GM18507 (cell line): ENCODE results near the gene CHCHD5.

ENCODE experiments used
- DNase-seq: peaks from one replicate; pipeline ENCODE4 v3.0.0; 2011; ENCODE audit warnings: low read depth; ENCODE audit not compliant: insufficient read length; ENCODE audit errors: extremely low spot score
- FAIRE-seq: peaks from 2 replicates; lab custom pipeline; 2011; peaks lifted over from hg19 to GRCh38; lab: Jason Lieb, UNC

The CHCHD5 gene

DNA sequence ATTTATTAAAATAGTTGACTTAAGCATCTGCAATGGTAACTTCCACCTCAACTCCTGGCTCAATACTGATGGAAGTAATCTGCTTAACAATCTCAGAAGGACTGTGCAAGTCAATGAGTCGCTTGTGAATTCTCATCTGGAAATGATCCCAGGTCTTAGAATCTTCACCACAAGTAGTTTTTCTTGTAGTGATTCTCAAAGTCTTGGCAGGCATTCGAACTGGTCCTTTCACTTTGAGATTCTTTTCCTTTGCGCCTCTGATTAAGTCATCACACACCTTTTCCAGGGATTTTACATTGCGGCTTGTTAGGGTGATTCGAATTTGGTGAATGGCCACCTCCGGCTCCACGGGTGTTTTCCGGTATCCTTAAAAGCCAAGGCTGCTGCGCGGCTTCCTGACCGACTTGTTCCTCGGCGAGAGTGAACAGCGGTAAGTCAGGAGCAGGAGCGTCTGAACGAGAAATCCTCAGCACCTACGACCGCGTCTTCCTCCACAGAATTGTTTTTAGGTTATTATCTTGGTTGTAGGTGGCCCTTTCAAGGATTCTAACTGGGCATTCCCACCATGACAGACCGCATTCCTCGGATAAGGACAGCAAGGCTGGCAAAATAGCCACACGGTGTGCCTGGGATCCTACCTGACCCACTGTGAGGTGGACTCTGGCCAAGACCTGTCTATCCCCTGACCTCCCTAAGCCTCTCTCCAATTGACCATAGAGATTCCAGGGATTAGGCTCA lies 37.5 kb downstream of the CHCHD5 start:
- DNase-seq, result no peak
- FAIRE-seq, result no peak

DNA sequence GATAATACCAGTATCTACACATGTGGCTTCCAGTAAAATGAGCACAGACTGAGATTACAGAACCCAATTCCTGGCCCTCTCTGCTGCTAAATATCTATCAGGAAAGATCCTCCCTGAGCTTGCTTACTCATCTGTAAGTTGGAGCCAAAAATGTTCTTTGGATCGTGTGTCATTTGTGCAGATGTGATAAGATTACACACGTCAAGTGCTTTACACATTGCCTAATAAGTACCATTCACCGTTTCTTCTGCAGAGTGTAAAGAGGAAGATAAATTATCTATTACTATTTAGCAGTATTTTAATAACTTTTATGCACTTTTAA lies 38.1 kb downstream of the CHCHD5 start:
- FAIRE-seq, result no peak
- no peak for DNase-seq

DNA sequence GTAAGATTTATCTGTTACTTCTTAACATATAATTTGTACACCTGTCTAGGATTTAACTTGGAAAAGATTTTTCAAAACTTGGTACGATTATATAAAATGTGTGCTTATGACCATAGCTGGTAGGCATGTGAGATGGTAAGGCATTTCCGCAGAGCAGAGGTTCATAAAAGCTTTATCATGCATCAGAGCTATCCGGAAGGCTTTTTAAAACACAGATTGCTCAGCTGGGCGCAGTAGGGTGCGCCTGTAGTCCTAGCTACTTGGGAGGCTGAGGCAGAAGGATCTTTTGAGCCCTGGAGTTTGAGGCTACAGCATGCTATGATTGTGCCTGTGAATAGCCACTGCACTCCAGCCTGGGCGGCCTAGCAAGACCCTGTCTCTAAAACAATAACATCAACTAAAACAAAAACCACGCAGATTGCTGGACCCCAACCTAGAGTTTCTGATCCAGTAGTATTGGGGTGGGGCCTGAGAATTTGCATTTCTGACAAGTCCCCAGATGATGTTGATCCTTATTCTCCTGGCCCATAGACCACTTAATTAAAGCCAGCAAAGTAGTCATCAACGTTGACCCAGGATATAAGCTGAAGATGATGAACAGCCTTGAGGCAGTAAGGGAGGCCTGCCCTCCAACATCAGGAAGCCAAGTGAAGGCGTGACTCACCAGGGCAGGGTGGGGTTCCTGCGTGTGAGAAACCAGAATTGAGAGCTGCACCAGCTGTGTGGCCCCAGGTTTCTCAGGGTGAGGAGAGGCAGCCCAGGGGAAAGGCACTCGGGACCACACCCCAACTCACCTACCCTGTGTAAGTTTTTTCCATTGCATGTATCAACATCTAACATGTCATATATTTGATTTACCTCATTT lies 39.7 kb downstream of the CHCHD5 start:
- no peak for DNase-seq
- no peak for FAIRE-seq

DNA sequence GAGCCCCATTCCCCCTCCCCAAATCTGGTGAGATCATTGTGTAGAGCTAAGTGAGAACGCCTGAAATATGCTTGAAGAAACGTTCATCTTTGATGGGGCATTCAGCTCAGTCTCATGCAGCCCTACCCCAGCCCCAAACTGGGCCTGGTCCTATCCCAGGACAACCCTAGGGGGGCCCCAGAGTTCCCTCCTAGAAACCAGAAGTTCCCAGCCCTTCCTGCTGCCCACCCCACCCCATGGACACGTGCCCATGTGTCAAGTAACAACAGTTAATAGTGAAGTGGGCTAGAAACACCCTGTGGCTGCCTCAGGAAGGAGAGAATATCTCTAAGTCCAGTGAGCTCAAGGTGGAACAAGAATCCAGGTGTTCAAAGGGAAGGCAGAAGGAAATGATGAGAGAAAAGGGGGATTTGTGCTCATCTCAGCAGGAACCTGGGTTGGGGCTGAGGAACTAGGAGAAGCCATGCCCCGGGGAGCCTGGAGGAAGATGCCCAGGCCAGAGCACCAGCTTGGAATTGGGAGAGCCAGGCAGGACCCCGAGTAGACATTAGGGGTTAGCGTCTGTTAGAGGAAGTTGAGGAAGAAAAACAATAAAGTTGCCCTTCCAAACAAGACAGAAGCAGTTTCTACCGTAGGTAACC lies 41.2 kb downstream of the CHCHD5 start:
- no peak for DNase-seq
- no peak for FAIRE-seq

DNA sequence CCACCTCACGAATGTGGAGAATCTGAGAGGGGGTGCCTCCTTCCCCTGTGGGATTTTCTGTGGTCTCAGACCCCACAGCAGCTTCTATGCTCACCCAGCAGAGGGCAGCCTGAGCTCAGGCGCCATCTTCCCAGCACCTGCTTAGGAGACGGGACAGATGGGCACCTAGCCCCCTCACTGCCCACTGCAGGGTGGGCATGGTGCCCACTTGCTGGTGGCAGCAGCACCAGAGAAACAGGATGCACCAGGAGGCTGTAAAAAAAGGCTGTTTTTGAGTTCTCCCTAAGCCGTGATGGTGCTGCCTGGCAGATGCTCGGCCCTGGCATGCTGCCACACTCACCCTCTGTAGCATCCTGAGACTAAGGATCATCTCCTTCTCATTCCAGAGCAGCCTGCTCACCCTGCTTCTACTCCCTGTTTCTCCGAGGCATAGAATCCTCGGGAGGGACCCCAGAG lies 42.2 kb downstream of the CHCHD5 start:
- DNase-seq, result peak; percentile 38
- FAIRE-seq, result peak; percentile 24

DNA sequence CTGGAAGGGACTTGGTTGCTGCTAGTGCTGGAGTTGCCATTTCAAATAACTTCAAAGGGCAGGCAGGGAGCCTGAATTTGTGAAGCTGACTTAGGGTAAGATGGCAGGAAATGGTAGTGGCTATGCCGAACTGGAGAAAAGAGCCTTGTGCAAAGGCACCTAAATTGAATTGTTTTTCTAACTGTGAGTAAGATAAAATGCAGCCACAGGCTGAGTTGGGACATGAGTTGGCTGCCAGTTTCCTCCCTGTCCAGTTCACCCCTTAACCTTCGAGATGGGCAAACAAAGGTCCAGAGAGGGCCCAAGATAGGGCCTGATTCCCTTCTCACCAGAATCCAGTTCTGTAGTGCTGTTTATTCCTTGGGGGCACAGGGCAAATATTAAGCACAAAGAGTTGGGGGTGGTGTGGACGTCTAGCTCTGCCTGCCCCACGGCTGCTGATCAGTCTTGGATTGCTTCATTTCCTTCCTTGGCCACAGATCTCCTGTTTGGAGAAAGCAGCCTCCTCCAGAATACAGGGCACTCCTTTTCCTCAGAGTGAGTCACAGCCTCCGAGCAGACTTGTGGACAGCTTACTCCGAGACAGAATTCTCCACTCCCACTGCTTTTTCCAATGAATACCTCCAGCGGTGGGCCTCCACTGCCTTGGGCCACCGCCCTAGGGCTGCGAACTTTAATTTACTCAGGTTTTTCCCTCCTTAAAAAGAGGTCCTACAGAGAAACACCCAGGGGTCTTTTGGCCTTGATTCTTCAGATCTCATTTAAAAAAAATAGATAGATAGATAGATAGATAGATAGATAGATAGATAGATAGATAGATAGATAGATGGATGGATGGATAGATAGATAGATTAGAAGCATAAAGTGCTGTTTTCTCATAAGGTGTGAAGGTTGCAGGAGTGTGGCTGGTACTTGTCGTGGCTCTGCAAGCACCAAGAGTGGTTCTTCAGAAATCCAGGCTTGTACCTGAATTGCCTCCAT lies 42.9 kb downstream of the CHCHD5 start:
- FAIRE-seq, result no peak

DNA sequence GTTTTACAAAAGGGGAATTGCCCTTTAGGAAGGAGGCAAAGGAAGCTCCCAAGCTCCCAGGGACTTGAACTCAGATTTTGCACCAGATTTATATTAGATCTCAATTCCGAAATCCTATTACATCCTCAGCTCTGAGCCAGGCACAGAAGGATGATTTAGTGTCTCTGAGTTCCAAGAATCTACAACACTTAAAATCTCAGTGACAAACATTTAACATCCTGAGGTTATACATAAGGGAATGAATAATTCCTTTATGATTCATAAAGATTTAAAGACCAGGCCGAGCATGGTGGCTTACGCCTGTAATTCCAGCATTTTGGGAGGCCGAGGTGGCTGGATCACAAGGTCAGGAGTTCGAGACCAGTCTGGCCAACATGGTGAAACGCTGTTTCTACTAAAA lies 44.8 kb downstream of the CHCHD5 start:
- DNase-seq (no peak), FAIRE-seq (no peak)

More for the DNA sequence above, 42.9 kb downstream of the CHCHD5 start:
- DNase-seq, result no peak

DNA sequence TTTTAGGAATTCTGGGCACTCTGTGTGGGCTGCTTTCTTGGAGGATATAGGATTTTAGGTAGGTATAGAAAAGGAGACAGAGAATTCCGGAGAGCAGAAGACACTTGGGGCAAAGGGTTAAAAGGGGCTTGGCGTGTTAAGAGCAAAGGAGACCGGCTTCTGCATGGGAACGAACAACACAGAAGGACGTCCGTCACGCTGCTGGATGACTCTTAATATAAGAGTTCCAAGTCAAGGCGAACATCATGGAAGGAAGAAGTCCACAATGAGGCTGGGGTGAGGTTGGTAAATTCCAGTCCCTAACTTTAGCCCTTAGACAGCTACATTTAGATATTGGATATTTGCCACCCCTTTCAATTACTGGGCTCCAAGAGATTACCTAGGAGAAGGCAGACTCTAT lies 45.4 kb downstream of the CHCHD5 start:
- FAIRE-seq (no peak), DNase-seq (no peak)

DNA sequence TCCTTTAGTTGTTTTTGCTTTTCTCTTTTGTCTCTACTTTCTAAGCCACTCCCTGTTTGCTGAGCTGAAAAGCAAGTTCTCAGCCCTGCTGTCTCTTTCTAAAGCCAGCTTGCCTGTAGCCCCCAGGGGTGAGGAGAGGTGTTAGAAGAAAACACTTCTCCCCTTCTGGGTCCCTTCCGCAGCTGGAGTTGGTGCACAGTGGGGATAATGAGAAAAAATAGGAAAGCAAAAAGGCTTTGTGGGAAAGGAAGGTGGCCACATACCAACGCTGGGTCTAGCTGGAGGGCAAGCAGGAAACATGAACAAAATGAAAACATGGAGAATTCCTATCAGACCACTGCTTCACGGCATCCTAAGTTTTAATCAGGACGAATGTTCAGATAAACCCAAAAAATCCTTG lies 45.9 kb downstream of the CHCHD5 start:
- DNase-seq (no peak), FAIRE-seq (no peak)

DNA sequence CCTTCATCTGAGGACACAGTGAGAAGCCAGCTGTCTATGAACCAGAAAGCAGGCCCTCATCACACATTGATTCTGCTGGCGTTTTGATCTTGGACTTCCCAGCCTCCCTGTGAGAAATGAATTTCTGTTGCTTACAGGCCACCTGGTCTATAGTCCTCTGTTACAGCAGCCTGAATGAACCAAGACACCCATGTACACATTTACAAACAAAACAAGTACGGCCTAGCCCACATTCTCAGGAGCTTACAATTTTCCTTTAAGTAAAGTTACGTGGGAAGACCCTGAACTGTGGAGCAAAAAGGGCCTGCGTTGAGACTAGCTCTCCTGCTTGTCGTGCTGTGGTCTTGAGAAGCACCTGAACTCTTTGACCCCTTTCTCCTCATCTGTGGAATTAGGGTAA lies 49.3 kb downstream of the CHCHD5 start:
- no peak for DNase-seq
- no peak for FAIRE-seq

DNA sequence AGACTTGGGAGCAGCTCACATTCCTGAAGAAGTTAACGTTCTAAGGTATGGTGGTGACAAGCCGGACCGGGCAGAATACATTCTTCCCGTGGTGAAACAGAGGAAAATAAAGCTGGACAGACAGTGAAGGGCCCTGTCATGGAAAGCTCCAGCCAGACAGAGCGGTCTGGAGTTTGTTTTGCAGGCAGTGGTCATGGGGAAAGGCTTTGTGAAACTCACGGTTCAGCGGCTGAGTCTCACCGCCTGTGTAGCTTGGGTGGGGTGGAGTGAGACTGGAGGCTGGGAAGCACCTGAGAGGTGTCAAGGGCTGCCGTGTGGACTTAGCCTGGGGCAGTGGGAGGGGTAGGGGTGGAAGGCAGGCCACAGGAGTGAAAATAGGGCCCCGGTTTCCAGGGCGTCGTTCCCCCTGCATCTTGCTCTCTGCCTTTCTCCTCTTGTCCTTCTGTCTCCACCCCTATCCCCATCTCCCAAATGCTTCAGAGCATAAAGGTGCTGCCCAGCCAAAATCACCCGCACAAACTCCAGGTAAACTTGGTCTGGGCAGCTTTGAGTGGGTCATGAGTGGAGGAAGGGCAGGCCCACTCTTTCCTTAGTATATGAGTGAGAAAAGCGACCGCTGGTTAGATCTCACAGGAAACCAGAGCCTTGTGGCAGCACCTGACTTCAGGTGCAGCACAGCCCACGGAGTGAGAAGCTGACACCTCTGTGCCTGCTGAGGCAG lies 49.9 kb downstream of the CHCHD5 start:
- FAIRE-seq, result peak; percentile 33
- DNase-seq, result no peak

DNA sequence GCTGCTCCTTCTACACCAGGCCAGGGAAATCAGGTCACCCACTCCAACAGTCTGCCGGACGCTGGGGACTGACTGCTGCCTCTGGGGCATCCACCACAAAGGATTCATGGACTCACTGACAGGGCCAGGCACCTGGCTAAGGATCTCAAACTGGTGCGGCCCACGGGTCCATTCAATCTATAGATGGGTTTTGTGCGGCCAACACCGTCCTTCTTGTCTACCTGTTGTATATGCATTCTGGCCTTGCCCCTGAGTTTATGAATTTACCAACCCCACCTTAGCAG lies 50.4 kb downstream of the CHCHD5 start:
- no peak for FAIRE-seq

DNA sequence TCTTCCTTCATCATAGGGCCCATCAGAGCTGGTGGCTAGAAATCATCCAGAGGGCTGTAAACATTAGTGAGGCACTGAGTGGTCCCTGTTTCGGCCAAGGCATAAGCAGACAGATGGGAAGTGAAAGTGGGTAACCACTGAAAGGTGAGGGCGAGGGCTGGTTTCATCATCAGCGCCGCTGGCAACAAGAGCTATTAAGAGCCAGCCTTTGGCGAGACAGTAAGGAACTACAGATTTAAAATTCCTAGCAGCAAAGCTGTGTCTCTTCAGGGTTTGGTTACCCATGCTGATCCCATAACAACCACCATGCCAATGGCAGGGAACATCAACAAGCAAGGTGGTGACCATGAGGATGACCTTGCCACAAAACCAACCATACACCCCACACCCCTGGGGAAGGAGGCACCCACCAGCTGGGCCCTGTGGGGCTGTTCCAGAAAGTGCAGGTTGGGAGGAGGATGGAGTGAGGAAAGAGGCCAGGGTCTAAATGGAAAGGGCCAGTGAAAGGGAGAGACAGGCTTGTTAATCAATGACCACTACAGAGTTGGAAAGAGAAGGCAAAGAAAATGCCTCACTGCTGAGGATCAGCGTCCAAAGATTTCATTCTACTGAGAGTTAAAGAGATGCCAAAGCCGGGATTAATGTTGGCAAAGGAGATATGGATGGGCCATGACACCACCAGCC lies 52.3 kb downstream of the CHCHD5 start:
- FAIRE-seq (peak; percentile 82), DNase-seq (no peak)

More for the DNA sequence above, 50.4 kb downstream of the CHCHD5 start:
- no peak for DNase-seq

DNA sequence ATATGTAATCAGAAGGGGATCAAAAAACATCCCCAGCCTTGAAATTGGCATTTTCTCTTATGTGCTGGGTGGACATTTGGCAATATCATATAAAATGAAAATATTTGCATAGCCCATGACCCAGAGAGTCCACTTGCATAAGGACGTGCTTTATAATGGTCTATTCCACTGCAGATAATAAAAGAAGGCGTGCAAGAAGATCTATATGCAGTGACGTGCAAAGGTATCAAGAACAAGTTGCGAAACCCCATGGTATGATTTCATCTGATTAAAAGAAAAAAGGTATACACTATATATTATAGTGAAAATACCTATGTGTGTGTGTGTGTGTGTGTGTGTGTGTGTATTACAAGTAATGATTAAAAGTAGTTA lies 52.9 kb downstream of the CHCHD5 start:
- FAIRE-seq (no peak), DNase-seq (no peak)
